ENCODE measurements around the gene ASPM. TPM values are rescaled to one million over a fixed set of nuclear protein-coding genes. Genes with fewer than 3 reads are reported as not detected.

Gene ASPM
- total RNA-seq, 2 experiments from 2014 or later: 26.4 to 27.6 TPM

Other genes starting within 250 kb of the ASPM start
- gene CFHR2, start 202.9 kb downstream of the ASPM start, total RNA-seq: not detected
- not detected for gene CFHR5, start 169.1 kb downstream of the ASPM start, total RNA-seq
- gene F13B, start 79.4 kb downstream of the ASPM start, total RNA-seq: not detected
- gene ZBTB41, start 54.6 kb upstream of the ASPM start, total RNA-seq: 1 to 10 TPM; 4.7 to 4.8 TPM
- not detected for gene CRB1, start 121.6 kb upstream of the ASPM start, total RNA-seq